GM12878 (cell line): ENCODE data around the gene TGFBR3.

Experiments used
- CEBPB ChIP-seq, 2 experiments: fragments of 150-350 bp in 1 of 2; IDR thresholded peaks; 2 replicates each; pipeline ENCODE4 v1.6.1; 2012 to 2014; ENCODE audit warnings: low read depth in 2 of 2, low read length in 2 of 2, borderline replicate concordance in 1 of 2, inconsistent platforms in 1 of 2
- FOXM1 ChIP-seq: IDR thresholded peaks from 2 replicates; pipeline ENCODE4 v1.6.1; 2012; ENCODE audit warnings: low read depth, mild to moderate bottlenecking, inconsistent platforms, low read length, moderate library complexity
- NR2C2 ChIP-seq: IDR thresholded peaks from 2 replicates; pipeline ENCODE4 v1.6.1; 2011; ENCODE audit warnings: borderline replicate concordance, low read depth; ENCODE audit not compliant: control insufficient read depth, insufficient read length
- POLR2A ChIP-seq: IDR thresholded peaks from 2 replicates; pipeline ENCODE4 v1.6.1; 2011; ENCODE audit warnings: low read depth, mild to moderate bottlenecking, low read length
- SIN3A ChIP-seq: IDR thresholded peaks from 2 replicates; pipeline ENCODE4 v1.6.1; 2012; ENCODE audit warnings: low read depth, low read length, improper control_type of control experiment
- TAF1 ChIP-seq: IDR thresholded peaks from 2 replicates; pipeline ENCODE4 v1.6.1; 2011; ENCODE audit warnings: mild to moderate bottlenecking, low read depth, low read length, borderline replicate concordance
- TARDBP ChIP-seq: IDR thresholded peaks from 2 replicates; pipeline ENCODE4 v1.6.1; 2016; ENCODE audit warnings: borderline replicate concordance
- TCF7 ChIP-seq: IDR thresholded peaks from 2 replicates; pipeline ENCODE4 v1.6.1; 2014; ENCODE audit warnings: antibody characterized with exemption, borderline replicate concordance
- TF ChIP-seq, protein P1 (sequence below): IDR thresholded peaks from 2 replicates; pipeline ENCODE4 v1.6.1; 2012; ENCODE audit warnings: mild to moderate bottlenecking, low read depth, low read length
- TF ChIP-seq, protein P2 (sequence below), 3 experiments: IDR thresholded peaks in 2 of 3; conservative IDR thresholded peaks in 1 of 3; 2 replicates each; pipeline ENCODE4 v1.5.1; 2011; ENCODE audit warnings: low read depth in 3 of 3, low read length in 3 of 3, mild to moderate bottlenecking in 3 of 3, control low read depth in 2 of 3, moderate library complexity in 2 of 3, inconsistent platforms in 1 of 3, mixed read lengths in 1 of 3; ENCODE audit not compliant: control insufficient read depth in 2 of 3, insufficient read depth in 1 of 3; ENCODE audit errors: extremely low read depth in 1 of 3

GRCh38 chr1:91804546-91805023 is 81.4 kb downstream of the TGFBR3 start:
- TF ChIP-seq TCF7, result no peak
- TF ChIP-seq, protein P1, sequence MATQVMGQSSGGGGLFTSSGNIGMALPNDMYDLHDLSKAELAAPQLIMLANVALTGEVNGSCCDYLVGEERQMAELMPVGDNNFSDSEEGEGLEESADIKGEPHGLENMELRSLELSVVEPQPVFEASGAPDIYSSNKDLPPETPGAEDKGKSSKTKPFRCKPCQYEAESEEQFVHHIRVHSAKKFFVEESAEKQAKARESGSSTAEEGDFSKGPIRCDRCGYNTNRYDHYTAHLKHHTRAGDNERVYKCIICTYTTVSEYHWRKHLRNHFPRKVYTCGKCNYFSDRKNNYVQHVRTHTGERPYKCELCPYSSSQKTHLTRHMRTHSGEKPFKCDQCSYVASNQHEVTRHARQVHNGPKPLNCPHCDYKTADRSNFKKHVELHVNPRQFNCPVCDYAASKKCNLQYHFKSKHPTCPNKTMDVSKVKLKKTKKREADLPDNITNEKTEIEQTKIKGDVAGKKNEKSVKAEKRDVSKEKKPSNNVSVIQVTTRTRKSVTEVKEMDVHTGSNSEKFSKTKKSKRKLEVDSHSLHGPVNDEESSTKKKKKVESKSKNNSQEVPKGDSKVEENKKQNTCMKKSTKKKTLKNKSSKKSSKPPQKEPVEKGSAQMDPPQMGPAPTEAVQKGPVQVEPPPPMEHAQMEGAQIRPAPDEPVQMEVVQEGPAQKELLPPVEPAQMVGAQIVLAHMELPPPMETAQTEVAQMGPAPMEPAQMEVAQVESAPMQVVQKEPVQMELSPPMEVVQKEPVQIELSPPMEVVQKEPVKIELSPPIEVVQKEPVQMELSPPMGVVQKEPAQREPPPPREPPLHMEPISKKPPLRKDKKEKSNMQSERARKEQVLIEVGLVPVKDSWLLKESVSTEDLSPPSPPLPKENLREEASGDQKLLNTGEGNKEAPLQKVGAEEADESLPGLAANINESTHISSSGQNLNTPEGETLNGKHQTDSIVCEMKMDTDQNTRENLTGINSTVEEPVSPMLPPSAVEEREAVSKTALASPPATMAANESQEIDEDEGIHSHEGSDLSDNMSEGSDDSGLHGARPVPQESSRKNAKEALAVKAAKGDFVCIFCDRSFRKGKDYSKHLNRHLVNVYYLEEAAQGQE, result no peak
- TF ChIP-seq, protein P2, sequence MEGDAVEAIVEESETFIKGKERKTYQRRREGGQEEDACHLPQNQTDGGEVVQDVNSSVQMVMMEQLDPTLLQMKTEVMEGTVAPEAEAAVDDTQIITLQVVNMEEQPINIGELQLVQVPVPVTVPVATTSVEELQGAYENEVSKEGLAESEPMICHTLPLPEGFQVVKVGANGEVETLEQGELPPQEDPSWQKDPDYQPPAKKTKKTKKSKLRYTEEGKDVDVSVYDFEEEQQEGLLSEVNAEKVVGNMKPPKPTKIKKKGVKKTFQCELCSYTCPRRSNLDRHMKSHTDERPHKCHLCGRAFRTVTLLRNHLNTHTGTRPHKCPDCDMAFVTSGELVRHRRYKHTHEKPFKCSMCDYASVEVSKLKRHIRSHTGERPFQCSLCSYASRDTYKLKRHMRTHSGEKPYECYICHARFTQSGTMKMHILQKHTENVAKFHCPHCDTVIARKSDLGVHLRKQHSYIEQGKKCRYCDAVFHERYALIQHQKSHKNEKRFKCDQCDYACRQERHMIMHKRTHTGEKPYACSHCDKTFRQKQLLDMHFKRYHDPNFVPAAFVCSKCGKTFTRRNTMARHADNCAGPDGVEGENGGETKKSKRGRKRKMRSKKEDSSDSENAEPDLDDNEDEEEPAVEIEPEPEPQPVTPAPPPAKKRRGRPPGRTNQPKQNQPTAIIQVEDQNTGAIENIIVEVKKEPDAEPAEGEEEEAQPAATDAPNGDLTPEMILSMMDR (IDR thresholded peaks at IDR 0.05 in 2 of 3, conservative IDR thresholded peaks at IDR 0.05 in 1 of 3; ENCODE audit: control insufficient read depth in 2 of 3, extremely low read depth in 1 of 3, insufficient read depth in 1 of 3, low read depth in 3 of 3, low read length in 3 of 3), result no peak
- TF ChIP-seq SIN3A, result no peak
- TF ChIP-seq CEBPB (IDR thresholded peaks at IDR 0.05; ENCODE audit: borderline replicate concordance in 1 of 2, low read depth in 2 of 2, low read length in 2 of 2), result no peak
- TF ChIP-seq POLR2A, result no peak
- TF ChIP-seq TAF1, result no peak
- TF ChIP-seq FOXM1, result peak; percentile 63; the same call in 1 of the 2 replicates
- no peak for TF ChIP-seq NR2C2
- TF ChIP-seq TARDBP, result no peak
